Breast epithelium (tissue), 4 donors: ENCODE measurements around the gene MYBPHL. TPM values are rescaled to one million over a fixed set of nuclear protein-coding genes. Genes with fewer than 3 reads are reported as not detected.

Experiments
- DNase-seq, 2 donors: peaks; one replicate each; pipeline ENCODE4 v3.0.0-alpha.2; 2019; ENCODE audit warnings: low spot score in 2 of 2
- H3K27ac ChIP-seq, 2 donors: fragments of 200-600 bp; sonication (generic) in 1 of 2; one replicate each; pipeline ENCODE4 v1.5.1; 2016 to 2019; ENCODE audit warnings: mild to moderate bottlenecking in 1 of 2
- H3K27me3 ChIP-seq, 2 donors: fragments of 200-600 bp; sonication (generic) in 1 of 2; one replicate each; pipeline versions ENCODE4 v1.5.1 to v1.6.0; 2017 to 2019; ENCODE audit warnings: control low read depth in 1 of 2, mild to moderate bottlenecking in 1 of 2
- H3K36me3 ChIP-seq: fragments of 200-600 bp; one replicate; pipeline ENCODE4 v1.5.1; 2019
- H3K4me1 ChIP-seq, 2 donors: fragments of 200-600 bp; sonication (generic); one replicate each; pipeline ENCODE4 v1.5.1; 2016 to 2019; ENCODE audit warnings: control low read depth in 1 of 2
- H3K4me3 ChIP-seq, 3 donors: fragments of 200-600 bp; sonication (generic); 1 replicate in 2 of 3; 2 replicates in 1 of 3; pipeline ENCODE4 v1.5.1; 2016 to 2019; ENCODE audit warnings: mild to moderate bottlenecking in 3 of 3, moderate library complexity in 2 of 3
- H3K9me3 ChIP-seq, 2 donors: fragments of 200-600 bp; sonication (generic) in 1 of 2; one replicate each; pipeline ENCODE4 v1.5.1; 2016 to 2019; ENCODE audit warnings: control low read depth in 1 of 2
- CTCF ChIP-seq, 3 donors: fragments of 450-650 bp; IDR thresholded peaks; one replicate each; pipeline ENCODE4 v1.5.1; 2016 to 2017; ENCODE audit warnings: antibody characterized with exemption in 3 of 3, mild to moderate bottlenecking in 3 of 3, moderate library complexity in 3 of 3
- POLR2A ChIP-seq: fragments of 450-650 bp; IDR thresholded peaks from one replicate; pipeline ENCODE4 v1.6.1; 2016; ENCODE audit warnings: antibody characterized with exemption, mild to moderate bottlenecking, moderate library complexity
- POLR2AphosphoS5 ChIP-seq, 3 donors: sonication (generic); formaldehyde crosslinking; IDR thresholded peaks; one replicate each; pipeline ENCODE4 v1.6.1; 2017; ENCODE audit warnings: antibody characterized with exemption in 3 of 3
- intact Hi-C: fragments of 100-400 bp; cut with DNase I; formaldehyde crosslinking; loops from one replicate; pipeline ENCODE4 v1.15.1; 2023; ENCODE audit warnings: low total_unique reads
- total RNA-seq, 3 donors: library from RNA; depleted of rRNA; stranded (reverse); fragments of >200 nt; gene quantifications; one replicate each; pipeline ENCODE4 v1.1.0, GENCODE V29; 2016

Gene MYBPHL
- total RNA-seq, 3 donors from 2014 or later: not detected

DNA sequence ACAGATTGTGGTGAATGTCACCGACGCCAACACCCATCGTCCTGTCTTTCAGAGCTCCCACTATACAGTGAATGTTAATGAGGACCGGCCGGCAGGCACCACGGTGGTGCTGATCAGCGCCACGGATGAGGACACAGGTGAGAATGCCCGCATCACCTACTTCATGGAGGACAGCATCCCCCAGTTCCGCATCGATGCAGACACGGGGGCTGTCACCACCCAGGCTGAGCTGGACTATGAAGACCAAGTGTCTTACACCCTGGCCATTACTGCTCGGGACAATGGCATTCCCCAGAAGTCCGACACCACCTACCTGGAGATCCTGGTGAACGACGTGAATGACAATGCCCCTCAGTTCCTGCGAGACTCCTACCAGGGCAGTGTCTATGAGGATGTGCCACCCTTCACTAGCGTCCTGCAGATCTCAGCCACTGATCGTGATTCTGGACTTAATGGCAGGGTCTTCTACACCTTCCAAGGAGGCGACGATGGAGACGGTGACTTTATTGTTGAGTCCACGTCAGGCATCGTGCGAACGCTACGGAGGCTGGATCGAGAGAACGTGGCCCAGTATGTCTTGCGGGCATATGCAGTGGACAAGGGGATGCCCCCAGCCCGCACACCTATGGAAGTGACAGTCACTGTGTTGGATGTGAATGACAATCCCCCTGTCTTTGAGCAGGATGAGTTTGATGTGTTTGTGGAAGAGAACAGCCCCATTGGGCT lies 54.5 kb downstream of the MYBPHL start:
- intact Hi-C loops: no loop called here
- DNase-seq: no peak
- Histone ChIP-seq H3K27me3 (no peaks in the 10 kb centered on the region), H3K36me3 (no peaks in the 10 kb centered on the region), H3K4me1 (peaks cover 6 to 9% of the 10 kb centered on the region in 2 donors), H3K9me3 (no peaks in the 10 kb centered on the region), H3K4me3 (peak overlapping the region in 1 of 3 donors; percentile 59), H3K27ac (peak overlapping the region; percentile 93 to 97)
- no peak for TF ChIP-seq CTCF (IDR thresholded peaks at IDR 0.05)

- Histone ChIP-seq H3K4me1 (peaks cover 6 to 9% of the 10 kb centered on the region in 2 donors), H3K36me3 (no peaks in the 10 kb centered on the region), H3K9me3 (no peaks in the 10 kb centered on the region), H3K27me3 (no peaks in the 10 kb centered on the region), H3K27ac (peak overlapping the region in 1 of 2 donors; percentile 97), H3K4me3 (peak overlapping the region in 1 of 3 donors; percentile 94)
- intact Hi-C loops: no loop called here
- DNase-seq: no peak
- TF ChIP-seq POLR2A (no peak), CTCF (IDR thresholded peaks at IDR 0.05) (no peak), POLR2AphosphoS5 (IDR thresholded peaks at IDR 0.05) (no peak)
Observed at GRCh38 chr1:109251277-109252166, 55.3 kb downstream of the MYBPHL start.

DNA sequence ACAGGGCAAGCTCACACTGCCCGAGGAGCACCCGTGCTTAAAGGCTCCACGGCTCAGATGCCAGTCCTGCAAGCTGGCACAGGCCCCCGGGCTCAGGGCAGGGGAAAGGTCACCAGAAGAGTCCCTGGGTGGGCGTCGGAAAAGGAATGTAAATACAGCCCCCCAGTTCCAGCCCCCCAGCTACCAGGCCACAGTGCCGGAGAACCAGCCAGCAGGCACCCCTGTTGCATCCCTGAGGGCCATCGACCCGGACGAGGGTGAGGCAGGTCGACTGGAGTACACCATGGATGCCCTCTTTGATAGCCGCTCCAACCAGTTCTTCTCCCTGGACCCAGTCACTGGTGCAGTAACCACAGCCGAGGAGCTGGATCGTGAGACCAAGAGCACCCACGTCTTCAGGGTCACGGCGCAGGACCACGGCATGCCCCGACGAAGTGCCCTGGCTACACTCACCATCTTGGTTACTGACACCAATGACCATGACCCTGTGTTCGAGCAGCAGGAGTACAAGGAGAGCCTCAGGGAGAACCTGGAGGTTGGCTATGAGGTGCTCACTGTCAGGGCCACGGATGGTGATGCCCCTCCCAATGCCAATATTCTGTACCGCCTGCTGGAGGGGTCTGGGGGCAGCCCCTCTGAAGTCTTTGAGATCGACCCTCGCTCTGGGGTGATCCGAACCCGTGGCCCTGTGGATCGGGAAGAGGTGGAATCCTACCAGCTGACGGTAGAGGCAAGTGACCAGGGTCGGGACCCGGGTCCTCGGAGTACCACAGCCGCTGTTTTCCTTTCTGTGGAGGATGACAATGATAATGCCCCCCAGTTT lies 56.1 kb downstream of the MYBPHL start:
- Histone ChIP-seq H3K4me3 (peak overlapping the region in 2 of 3 donors; percentile 74 to 94), H3K4me1 (peaks cover 6 to 9% of the 10 kb centered on the region in 2 donors), H3K9me3 (no peaks in the 10 kb centered on the region), H3K36me3 (no peaks in the 10 kb centered on the region), H3K27me3 (no peaks in the 10 kb centered on the region), H3K27ac (peak overlapping the region in 1 of 2 donors; percentile 5)
- intact Hi-C loops: no loop called here
- DNase-seq: no peak
- TF ChIP-seq CTCF (IDR thresholded peaks at IDR 0.05): no peak
- no peak for TF ChIP-seq POLR2AphosphoS5 (IDR thresholded peaks at IDR 0.05)
- TF ChIP-seq POLR2A: no peak

- intact Hi-C loops: no loop called here
- Histone ChIP-seq H3K4me1 (peaks cover 6 to 9% of the 10 kb centered on the region in 2 donors), H3K27me3 (no peaks in the 10 kb centered on the region)
Observed at GRCh38 chr1:109249654-109250401, 57.0 kb downstream of the MYBPHL start.

More at GRCh38 chr1:109249654-109250401, 57.0 kb downstream of the MYBPHL start:
- TF ChIP-seq CTCF (IDR thresholded peaks at IDR 0.05) (no peak), POLR2AphosphoS5 (IDR thresholded peaks at IDR 0.05) (no peak), POLR2A (no peak)
- DNase-seq: no peak
- H3K4me3 ChIP-seq: peak overlapping the region; percentile 45 to 94 (median 74)
- no peaks in the 10 kb centered on the region for H3K36me3 ChIP-seq
- no peaks in the 10 kb centered on the region for H3K9me3 ChIP-seq
- H3K27ac ChIP-seq: peak overlapping the region; percentile 40 to 76
